Right lobe of liver (tissue), 6 donors: Measurements from ENCODE around the gene FBXL14. TPM values are rescaled to one million over a fixed set of nuclear protein-coding genes. Genes with fewer than 3 reads are reported as not detected.
"Not testable (repeated sequence)": the region's sequence is repeated elsewhere in the genome, so short reads cannot be mapped to it uniquely, and the experiment has no call there.

ENCODE experiments used
- ATAC-seq, 4 donors: fragments of 200-7000 bp; cut with Tn5 transposase; one replicate each; pipeline ENCODE4 v1.9.1; 2020; ENCODE audit warnings: mild to moderate bottlenecking in 4 of 4, moderate library complexity in 4 of 4
- DNase-seq, 3 donors: peaks; one replicate each; pipeline ENCODE4 v3.0.0-alpha.2; 2020
- H3K27ac ChIP-seq, 3 donors: fragments of 200-600 bp; one replicate each; pipeline ENCODE4 v1.8.0; 2022
- H3K27me3 ChIP-seq, 2 donors: fragments of 200-600 bp; one replicate each; pipeline ENCODE4 v1.8.0; 2022
- H3K36me3 ChIP-seq, 4 donors: fragments of 200-600 bp; sonication (generic) in 1 of 4; one replicate each; pipeline versions ENCODE4 v1.5.1 to v1.8.0; 2017 to 2022; ENCODE audit warnings: control low read depth in 1 of 4
- H3K4me1 ChIP-seq, 4 donors: fragments of 200-600 bp; sonication (generic) in 1 of 4; one replicate each; pipeline versions ENCODE4 v1.5.1 to v1.8.0; 2017 to 2022; ENCODE audit warnings: control low read depth in 1 of 4
- H3K4me3 ChIP-seq, 3 donors: fragments of 200-600 bp; one replicate each; pipeline ENCODE4 v1.8.0; 2022
- H3K9me3 ChIP-seq, 4 donors: fragments of 200-600 bp; sonication (generic) in 1 of 4; one replicate each; pipeline versions ENCODE4 v1.5.1 to v1.8.0; 2017 to 2022; ENCODE audit warnings: control low read depth in 1 of 4
- CTCF ChIP-seq, 4 donors: fragments of 200-600 bp in 3 of 4; fragments of 450-650 bp in 1 of 4; IDR thresholded peaks; one replicate each; pipeline versions ENCODE4 v1.5.1 to v1.8.0; 2016 to 2022; ENCODE audit warnings: antibody characterized with exemption in 4 of 4, mild to moderate bottlenecking in 2 of 4
- POLR2A ChIP-seq: fragments of 450-650 bp; IDR thresholded peaks from one replicate; pipeline ENCODE4 v1.6.1; 2017; ENCODE audit warnings: antibody characterized with exemption, mild to moderate bottlenecking
- WGBS: methylation state at CpG from one replicate; pipeline ENCODE4 v1.1.6; 2018; ENCODE audit warnings: low coverage, low lambda C conversion rate; ENCODE audit not compliant: insufficient coverage; ENCODE audit errors: missing lambda C conversion rate; 5-methylcytosine and 5-hydroxymethylcytosine counted together
- intact Hi-C, 2 donors: fragments of 100-400 bp; cut with DNase I; formaldehyde crosslinking; loops; one replicate each; pipeline versions ENCODE4 v1.11.2 to v1.14.1; 2022
- total RNA-seq, 6 experiments: library from RNA; depleted of rRNA in 2 of 6; stranded (reverse); fragments of >200 nt in 2 of 6; fragmentation: NEBNext Ultra II Directional in 3 of 6; extraction: Animal tissue kit (Norgen Biotek cat#: 25700) in 3 of 6; gene quantifications; one replicate each; pipeline versions ENCODE4 v1.1.0 to v1.2.4, GENCODE V29; 2016 to 2023
- donor health status: DM: no; HTN: yes; CAD: no.
- donor health status: DM: no; HTN: no; CAD: no.
- donor health status: DM: no; HTN: no; CAD: no.
- donor health status: DM: no; HTN: yes; CAD: no.
- donor health status: DM: no; HTN: yes; CAD: no.

FBXL14 gene
- total RNA-seq, 6 experiments from 2014 or later: 4.7 to 6.8 (median 5.4) TPM

- whole genome bisulfite sequencing: 94% methylated on average over 4 of the region's 5 CpGs
Measured at GRCh38 chr12:1565172-1565571, 29.2 kb downstream of the FBXL14 start.

GRCh38 chr12:1564067-1564466 lies 30.3 kb downstream of the FBXL14 start:
- H3K27ac ChIP-seq: no peak overlapping the region
- no peaks in the 10 kb centered on the region for H3K27me3 ChIP-seq
- TF ChIP-seq POLR2A (no peak), CTCF (IDR thresholded peaks at IDR 0.05) (no peak)
- ATAC-seq (no peak), DNase-seq (no peak)
- intact Hi-C loops: no loop called here
- no peaks in the 10 kb centered on the region for H3K4me1 ChIP-seq
- H3K4me3 ChIP-seq: no peak overlapping the region
- 83% methylated on average over 2 of the region's 2 CpGs for WGBS
- H3K36me3 ChIP-seq: no peaks in the 10 kb centered on the region
- no peaks in the 10 kb centered on the region for H3K9me3 ChIP-seq

More at GRCh38 chr12:1565172-1565571, 29.2 kb downstream of the FBXL14 start:
- Histone ChIP-seq H3K4me1 (no peaks in the 10 kb centered on the region), H3K36me3 (no peaks in the 10 kb centered on the region), H3K27ac (no peak overlapping the region), H3K9me3 (no peaks in the 10 kb centered on the region), H3K27me3 (no peaks in the 10 kb centered on the region), H3K4me3 (no peak overlapping the region)
- no peak for ATAC-seq
- TF ChIP-seq POLR2A (no peak), CTCF (IDR thresholded peaks at IDR 0.05) (no peak)
- DNase-seq: no peak
- intact Hi-C loops: no loop called here

DNA sequence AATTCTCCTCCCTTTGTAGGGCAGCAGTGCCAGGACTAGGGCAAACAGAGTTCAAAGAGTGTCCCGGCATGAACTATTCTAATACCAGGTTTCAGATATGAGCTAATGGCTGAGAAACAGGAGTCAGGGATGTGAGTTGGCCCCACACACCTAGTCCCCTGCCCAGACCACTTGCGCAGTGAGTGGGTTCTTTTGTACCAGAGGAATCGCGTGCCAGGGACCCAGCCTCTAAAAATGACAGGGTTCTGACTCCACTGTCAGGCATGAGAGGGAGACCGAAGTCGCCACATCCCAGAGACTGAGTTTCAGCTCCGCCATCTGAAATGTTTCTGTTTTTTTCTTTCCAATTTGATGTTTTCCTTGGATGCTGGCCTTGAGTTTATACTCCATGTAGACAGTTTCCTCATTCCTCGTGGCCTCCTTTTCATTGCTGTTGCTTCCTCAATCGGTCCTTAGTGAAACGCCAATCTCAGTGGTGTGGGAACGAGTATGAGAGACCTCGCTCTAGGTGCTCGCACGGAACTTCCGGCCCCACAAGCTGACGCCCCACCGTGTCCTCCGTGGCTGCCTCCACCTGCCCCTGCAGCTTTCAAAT lies 31.5 kb downstream of the FBXL14 start:
- DNase-seq (no peak), ATAC-seq (no peak)
- H3K9me3 ChIP-seq: no peaks in the 10 kb centered on the region
- TF ChIP-seq CTCF (IDR thresholded peaks at IDR 0.05) (no peak), POLR2A (no peak)
- H3K4me1 ChIP-seq: no peaks in the 10 kb centered on the region
- no peak overlapping the region for H3K4me3 ChIP-seq
- no peak overlapping the region for H3K27ac ChIP-seq
- intact Hi-C loops: no loop called here
- WGBS: 80% methylated on average over 13 of the region's 18 CpGs
- H3K27me3 ChIP-seq: no peaks in the 10 kb centered on the region
- H3K36me3 ChIP-seq: no peaks in the 10 kb centered on the region

GRCh38 chr12:1560704-1561103 lies 33.7 kb downstream of the FBXL14 start:
- no peaks in the 10 kb centered on the region for H3K27me3 ChIP-seq
- intact Hi-C loops: no loop called here
- no peaks in the 10 kb centered on the region for H3K4me1 ChIP-seq
- no peak for TF ChIP-seq POLR2A
- no peak for TF ChIP-seq CTCF (IDR thresholded peaks at IDR 0.05)
- DNase-seq: no peak
- no peaks in the 10 kb centered on the region for H3K9me3 ChIP-seq
- WGBS: 92% methylated on average over 6 of the region's 6 CpGs
- no peak overlapping the region for H3K4me3 ChIP-seq
- no peak overlapping the region for H3K27ac ChIP-seq
- no peaks in the 10 kb centered on the region for H3K36me3 ChIP-seq
- no peak for ATAC-seq

- intact Hi-C loops: no loop called here
- H3K27me3 ChIP-seq: no peaks in the 10 kb centered on the region
- 64% methylated on average over 6 of the region's 6 CpGs for WGBS
- H3K4me3 ChIP-seq: no peak overlapping the region
- H3K4me1 ChIP-seq: no peaks in the 10 kb centered on the region
- TF ChIP-seq POLR2A: no peak
- no peak for TF ChIP-seq CTCF (IDR thresholded peaks at IDR 0.05)
- H3K9me3 ChIP-seq: no peaks in the 10 kb centered on the region
- ATAC-seq (no peak), DNase-seq (no peak)
- no peaks in the 10 kb centered on the region for H3K36me3 ChIP-seq
- no peak overlapping the region for H3K27ac ChIP-seq
Measured at GRCh38 chr12:1559676-1560091, 34.7 kb downstream of the FBXL14 start.

- H3K27me3 ChIP-seq, H3K4me1 ChIP-seq, H3K27ac ChIP-seq, H3K36me3 ChIP-seq, H3K4me3 ChIP-seq, intact Hi-C loops, H3K9me3 ChIP-seq, ATAC-seq, DNase-seq: not testable (repeated sequence)
- WGBS: 88% methylated on average over 14 of the region's 15 CpGs
Measured at GRCh38 chr12:1558108-1558507, 36.3 kb downstream of the FBXL14 start.
